Measurements from ENCODE around the gene LTB4R2. TPM values are rescaled to one million over a fixed set of nuclear protein-coding genes. Genes with fewer than 3 reads are reported as not detected.

Gene LTB4R2
- total and polyA plus RNA-seq, 7 donors = under 0.01 to 5.5 (median 3.6) TPM; not detected in 1

- Histone ChIP-seq H3K36me3 (no peaks in the 10 kb centered on the region), H3K4me1 (no peaks in the 10 kb centered on the region), H3K4me3 (no peak overlapping the region), H3K9me3 (no peaks in the 10 kb centered on the region), H3K27me3 (peaks cover 5 to 29% (median 16%) of the 10 kb centered on the region in 3 donors), H3K27ac (no peak overlapping the region)
- intact Hi-C loops (cut with DNase I) = no loop called here
- TF ChIP-seq POLR2A (IDR thresholded peaks at IDR 0.05) = no peak
- TF ChIP-seq EP300 (IDR thresholded peaks at IDR 0.05) = no peak
- TF ChIP-seq POLR2AphosphoS5 (IDR thresholded peaks at IDR 0.05) = no peak
- no peak for TF ChIP-seq CTCF (IDR thresholded peaks at IDR 0.05)
- DNase-seq = no peak
- WGBS, 2 donors = 81 to 83% methylated on average over 10 of the region's 10 CpGs
These were observed 12.7 kb downstream of the LTB4R2 start for GRCh38 chr14:24322672-24323071.

DNA sequence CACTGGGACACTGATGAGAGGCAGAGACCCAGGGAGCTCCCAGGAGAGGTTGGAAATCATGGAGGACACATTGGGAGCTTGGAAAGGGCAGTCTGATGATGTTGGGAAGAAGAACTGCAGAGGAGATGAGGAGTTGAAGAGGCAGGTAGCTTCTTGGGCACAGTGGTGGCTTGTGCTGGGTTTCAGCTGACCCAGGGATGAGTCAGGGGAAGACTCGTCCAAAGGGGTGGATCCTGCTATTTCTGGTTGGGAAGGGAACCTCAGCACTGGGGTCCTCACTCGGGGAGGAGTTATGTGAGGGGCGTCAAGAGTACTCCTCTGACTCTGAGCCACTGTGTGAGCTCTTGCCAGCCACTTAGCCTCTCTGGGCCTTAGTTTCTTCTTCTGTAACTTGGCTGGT, 13.4 kb downstream of the LTB4R2 start:
- H3K9me3 ChIP-seq = no peaks in the 10 kb centered on the region
- intact Hi-C loops (cut with DNase I) = no loop called here
- peaks cover 3 to 23% (median 13%) of the 10 kb centered on the region in 3 donors for H3K27me3 ChIP-seq
- H3K27ac ChIP-seq = no peak overlapping the region
- no peak overlapping the region for H3K4me3 ChIP-seq
- H3K4me1 ChIP-seq = no peaks in the 10 kb centered on the region
- TF ChIP-seq EP300 (IDR thresholded peaks at IDR 0.05) = no peak
- TF ChIP-seq CTCF (IDR thresholded peaks at IDR 0.05) = no peak
- no peak for TF ChIP-seq POLR2A (IDR thresholded peaks at IDR 0.05)
- TF ChIP-seq POLR2AphosphoS5 (IDR thresholded peaks at IDR 0.05) = no peak
- H3K36me3 ChIP-seq = no peaks in the 10 kb centered on the region
- 70 to 73% methylated on average over 3 of the region's 3 CpGs for WGBS, 2 donors
- DNase-seq = no peak

- Histone ChIP-seq H3K9me3 (no peaks in the 10 kb centered on the region), H3K4me3 (no peak overlapping the region), H3K36me3 (no peaks in the 10 kb centered on the region), H3K27ac (no peak overlapping the region), H3K4me1 (no peaks in the 10 kb centered on the region), H3K27me3 (peaks cover 0 to 16% (median 6%) of the 10 kb centered on the region in 3 donors)
- no peak for TF ChIP-seq CTCF (IDR thresholded peaks at IDR 0.05)
- 78 to 81% methylated on average over 6 of the region's 6 CpGs for WGBS, 2 donors
- intact Hi-C loops (cut with DNase I) = no loop called here
- DNase-seq = no peak
These were observed 14.1 kb downstream of the LTB4R2 start for GRCh38 chr14:24324024-24324423.

DNA sequence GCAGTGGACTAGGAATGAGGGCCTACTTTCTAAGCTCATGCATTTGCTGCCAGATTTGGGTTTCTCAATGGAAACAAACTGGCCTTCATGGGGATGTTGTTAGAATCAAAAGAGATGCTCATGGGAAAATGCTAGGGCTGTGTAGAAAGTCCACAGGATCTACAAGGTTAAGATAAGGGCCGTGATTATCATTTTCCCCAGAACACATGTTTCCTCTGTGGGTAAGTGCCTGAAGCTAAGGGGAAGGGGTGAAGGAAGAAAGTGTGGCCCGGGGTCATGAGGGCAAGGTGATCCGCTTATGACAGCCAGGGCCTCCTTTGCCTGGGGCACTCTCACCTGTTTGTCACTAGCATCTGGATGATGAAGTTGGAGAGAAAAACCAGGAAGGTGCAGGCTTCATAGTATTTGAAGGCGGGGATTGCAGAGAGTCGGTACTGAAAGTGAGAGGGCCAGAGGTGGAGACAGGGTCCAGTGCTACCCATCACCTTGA, 15.1 kb downstream of the LTB4R2 start:
- TF ChIP-seq POLR2A (IDR thresholded peaks at IDR 0.05) = no peak
- TF ChIP-seq CTCF (IDR thresholded peaks at IDR 0.05) = no peak
- no peak for TF ChIP-seq POLR2AphosphoS5 (IDR thresholded peaks at IDR 0.05)
- TF ChIP-seq EP300 (IDR thresholded peaks at IDR 0.05) = no peak
- no peaks in the 10 kb centered on the region for H3K4me1 ChIP-seq
- WGBS, 2 donors = 75 to 85% methylated on average over 5 of the region's 5 CpGs
- H3K9me3 ChIP-seq = no peaks in the 10 kb centered on the region
- H3K27ac ChIP-seq = no peak overlapping the region
- no peak overlapping the region for H3K4me3 ChIP-seq
- H3K36me3 ChIP-seq = no peaks in the 10 kb centered on the region
- intact Hi-C loops (cut with DNase I) = no loop called here
- peaks cover 0 to 5% (median 0%) of the 10 kb centered on the region in 3 donors for H3K27me3 ChIP-seq
- no peak for DNase-seq

DNA sequence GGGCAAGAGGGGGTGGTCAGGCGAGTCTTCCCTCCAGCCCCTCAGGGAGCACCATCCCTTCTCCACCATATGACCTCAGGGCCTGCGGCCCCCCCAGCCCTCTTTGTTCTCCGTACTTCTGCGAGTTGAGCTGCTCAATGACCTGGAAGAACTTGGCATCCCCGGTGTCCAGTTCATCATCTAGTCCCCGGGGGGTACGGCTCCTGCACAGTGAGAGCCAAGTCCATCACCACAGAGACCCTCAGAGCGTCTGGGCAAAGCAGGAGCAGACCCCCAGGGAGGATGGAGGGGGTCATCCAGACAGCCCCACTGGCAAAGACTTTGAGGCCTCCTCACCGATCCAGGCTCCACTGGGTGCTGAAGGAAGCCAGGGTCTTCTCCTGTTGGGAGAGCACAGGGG, 16.0 kb downstream of the LTB4R2 start:
- Histone ChIP-seq H3K36me3 (no peaks in the 10 kb centered on the region), H3K4me1 (no peaks in the 10 kb centered on the region), H3K27ac (no peak overlapping the region), H3K27me3 (peaks cover 0 to 6% (median 0%) of the 10 kb centered on the region in 3 donors), H3K9me3 (no peaks in the 10 kb centered on the region), H3K4me3 (no peak overlapping the region)
- 89 to 92% methylated on average over 9 of the region's 9 CpGs for WGBS, 2 donors
- no peak for DNase-seq
- intact Hi-C loops (cut with DNase I) = no loop called here
- TF ChIP-seq CTCF (IDR thresholded peaks at IDR 0.05) = no peak
- TF ChIP-seq POLR2AphosphoS5 (IDR thresholded peaks at IDR 0.05) = no peak
- no peak for TF ChIP-seq EP300 (IDR thresholded peaks at IDR 0.05)
- no peak for TF ChIP-seq POLR2A (IDR thresholded peaks at IDR 0.05)

All from sigmoid colon (tissue), 7 donors.